OCI-LY3 (cell line): ENCODE data around the gene CCDC144A.
"Not testable (repeated sequence)": the region's sequence is repeated elsewhere in the genome, so short reads cannot be mapped to it uniquely, and the experiment has no call there.

Experiments used
- H2AFZ ChIP-seq: fragments of 200-600, 300-600 bp; shearing (Covaris generic); 2 replicates; pipeline ENCODE4 v1.6.0; 2014; ENCODE audit warnings: antibody characterized with exemption, low read depth, low read length
- H3K27ac ChIP-seq: fragments of 200-600, 300-600 bp; sonication (generic); 2 replicates; pipeline ENCODE4 v1.5.1; 2014; ENCODE audit warnings: mild to moderate bottlenecking, low read length, moderate library complexity, mixed read lengths
- H3K27me3 ChIP-seq: fragments of 200-600, 300-600 bp; sonication (generic); 2 replicates; pipeline ENCODE4 v1.6.1; 2014; ENCODE audit warnings: low read depth, low read length, mixed read lengths
- H3K36me3 ChIP-seq: fragments of 200-600, 300-600 bp; sonication (generic); replicated peaks from 2 replicates; pipeline ENCODE3; 2014; ENCODE audit warnings: low read depth, low read length, mixed read lengths
- H3K4me1 ChIP-seq: fragments of 300-600, 200-600 bp; sonication (generic); 2 replicates; pipeline ENCODE4 v1.6.1; 2014; ENCODE audit warnings: low read length, mixed read lengths
- H3K4me2 ChIP-seq: fragments of 200-600, 300-600 bp; sonication (generic); 2 replicates; pipeline ENCODE4 v1.6.1; 2014; ENCODE audit warnings: low read length, mixed read lengths
- H3K4me3 ChIP-seq: fragments of 300-600, 200-600 bp; sonication (generic); 2 replicates; pipeline ENCODE4 v1.5.1; 2014; ENCODE audit warnings: antibody characterized with exemption, mild to moderate bottlenecking, low read length, moderate library complexity
- H3K79me2 ChIP-seq: fragments of 300-600, 200-600 bp; shearing (Covaris generic); 2 replicates; pipeline ENCODE4 v1.6.1; 2014; ENCODE audit warnings: mild to moderate bottlenecking, low read length, mixed read lengths
- H3K9ac ChIP-seq: fragments of 300-600, 200-600 bp; shearing (Covaris generic); 2 replicates; pipeline ENCODE4 v1.6.0; 2014; ENCODE audit warnings: mild to moderate bottlenecking, low read length, moderate library complexity
- H3K9me3 ChIP-seq: fragments of 200-600, 300-600 bp; shearing (Covaris generic); 2 replicates; pipeline ENCODE4 v1.6.1; 2014; ENCODE audit warnings: low read length, mixed read lengths; ENCODE audit not compliant: insufficient read depth
- H4K20me1 ChIP-seq: fragments of 200-600, 300-600 bp; sonication (generic); 2 replicates; pipeline ENCODE4 v1.6.1; 2016; ENCODE audit warnings: low read length, mixed read lengths; ENCODE audit not compliant: insufficient read depth
- EZH2phosphoT487 ChIP-seq: fragments of 200-600 bp; shearing (Covaris generic); IDR thresholded peaks from 2 replicates; pipeline ENCODE4 v1.6.1; 2018; ENCODE audit warnings: antibody characterized with exemption, mixed run types, low read depth
- TF ChIP-seq, protein P1 (sequence below): fragments of 200-600, 300-600 bp; sonication (generic); IDR thresholded peaks from 2 replicates; pipeline ENCODE4 v1.5.1; 2014; ENCODE audit warnings: antibody characterized with exemption, low read length, low read depth

The CCDC144A gene

DNA sequence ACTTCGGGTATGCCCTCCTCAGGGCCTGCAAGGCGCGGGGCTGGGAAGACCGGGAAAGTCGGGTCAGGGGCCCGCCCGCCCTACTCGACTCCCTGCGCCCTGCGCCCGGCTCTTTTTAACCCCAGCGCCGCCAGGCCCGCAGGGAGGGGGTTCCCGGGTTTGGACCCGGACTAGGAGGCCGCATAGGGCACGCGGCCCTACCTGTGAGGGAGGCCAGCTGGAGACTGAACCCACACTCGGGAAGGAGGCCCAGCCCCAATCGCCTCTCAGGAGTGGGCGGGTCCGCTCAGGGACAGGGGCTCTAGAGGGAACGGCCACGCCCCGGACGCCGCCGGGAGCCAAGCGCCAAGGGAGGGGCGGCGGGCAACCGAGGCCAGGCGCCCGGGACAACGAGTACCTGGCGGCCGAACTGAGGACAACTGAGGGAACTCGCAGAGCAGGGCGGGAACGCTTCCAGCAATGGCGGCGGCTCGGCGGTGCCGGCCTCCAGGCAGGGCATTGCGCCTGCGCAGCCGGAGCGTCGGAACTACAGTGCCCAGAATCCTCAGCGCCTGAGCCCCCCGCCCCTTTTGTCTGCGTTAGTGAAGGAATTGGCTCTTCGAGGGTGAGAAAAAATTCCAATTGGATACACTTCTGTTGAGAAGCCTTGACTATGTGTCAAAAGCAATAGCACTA, 36.5 kb upstream of the CCDC144A start, which contains the start of gene ZNF624:
Gene ZNF624, minus strand, starts transcription at position 484 of the 675 bp plus-strand sequence.
- Histone ChIP-seq H3K4me3 (peak within 1 kb of the TSS; percentile 99), H3K4me2 (peak within 1 kb of the TSS; percentile 87), H2AFZ (peak within 1 kb of the TSS; percentile 99), H3K27me3 (no peaks in the 10 kb centered on the region), H3K4me1 (peaks cover 5% of the 10 kb centered on the region), H4K20me1 (no peaks in the 10 kb centered on the region), H3K36me3 (peaks cover 3% of the 10 kb centered on the region), H3K9ac (peak within 1 kb of the TSS; percentile 94), H3K9me3 (no peaks in the 10 kb centered on the region), H3K27ac (peak within 1 kb of the TSS; percentile 52), H3K79me2 (peaks cover 9% of the 10 kb centered on the region)
- TF ChIP-seq, protein P1, sequence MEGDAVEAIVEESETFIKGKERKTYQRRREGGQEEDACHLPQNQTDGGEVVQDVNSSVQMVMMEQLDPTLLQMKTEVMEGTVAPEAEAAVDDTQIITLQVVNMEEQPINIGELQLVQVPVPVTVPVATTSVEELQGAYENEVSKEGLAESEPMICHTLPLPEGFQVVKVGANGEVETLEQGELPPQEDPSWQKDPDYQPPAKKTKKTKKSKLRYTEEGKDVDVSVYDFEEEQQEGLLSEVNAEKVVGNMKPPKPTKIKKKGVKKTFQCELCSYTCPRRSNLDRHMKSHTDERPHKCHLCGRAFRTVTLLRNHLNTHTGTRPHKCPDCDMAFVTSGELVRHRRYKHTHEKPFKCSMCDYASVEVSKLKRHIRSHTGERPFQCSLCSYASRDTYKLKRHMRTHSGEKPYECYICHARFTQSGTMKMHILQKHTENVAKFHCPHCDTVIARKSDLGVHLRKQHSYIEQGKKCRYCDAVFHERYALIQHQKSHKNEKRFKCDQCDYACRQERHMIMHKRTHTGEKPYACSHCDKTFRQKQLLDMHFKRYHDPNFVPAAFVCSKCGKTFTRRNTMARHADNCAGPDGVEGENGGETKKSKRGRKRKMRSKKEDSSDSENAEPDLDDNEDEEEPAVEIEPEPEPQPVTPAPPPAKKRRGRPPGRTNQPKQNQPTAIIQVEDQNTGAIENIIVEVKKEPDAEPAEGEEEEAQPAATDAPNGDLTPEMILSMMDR, result no peak
- no peak for TF ChIP-seq EZH2phosphoT487

DNA sequence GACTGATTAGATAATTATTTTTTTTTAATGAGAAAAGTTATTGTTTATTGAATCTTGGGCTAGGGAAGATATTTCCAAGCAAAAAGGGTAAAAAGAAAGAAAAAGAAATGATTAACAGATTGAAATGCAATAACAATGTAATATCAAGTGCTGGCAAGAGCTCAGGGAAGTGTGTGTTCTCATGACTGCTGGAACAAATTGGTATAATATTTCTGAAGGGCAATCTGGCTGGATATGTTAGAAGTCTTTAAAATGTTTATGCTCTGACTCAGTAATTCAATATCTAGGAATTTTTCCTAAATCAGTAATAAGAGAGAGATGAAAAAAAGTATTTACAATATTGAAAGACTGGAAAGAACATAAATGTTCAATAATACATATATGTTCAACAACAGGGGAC, 28.8 kb upstream of the CCDC144A start:
- TF ChIP-seq EZH2phosphoT487, result no peak
- TF ChIP-seq, protein P1, result no peak
- no peak overlapping the region for H2AFZ ChIP-seq

DNA sequence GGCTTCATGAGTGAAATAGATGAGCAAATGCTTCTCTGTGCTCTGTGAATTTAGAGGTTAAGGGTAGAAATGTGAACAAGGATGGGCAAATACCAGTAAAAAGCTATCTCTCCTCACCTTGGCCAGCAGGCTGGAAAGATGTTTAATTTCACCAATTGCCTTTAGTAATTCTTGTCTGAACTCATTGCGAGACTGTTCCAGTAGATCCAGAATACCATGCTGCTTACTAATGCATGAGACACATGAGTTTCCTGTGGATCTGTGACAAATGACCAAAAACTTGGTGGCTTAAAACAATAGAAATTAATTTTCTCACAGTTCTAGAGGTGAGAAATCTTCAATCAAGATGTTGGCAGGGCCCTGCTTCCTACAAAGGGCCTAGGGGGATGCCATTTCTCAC, 27.1 kb upstream of the CCDC144A start:
- H2AFZ ChIP-seq, result no peak overlapping the region
- H3K4me1 ChIP-seq, result no peaks in the 10 kb centered on the region
- no peak overlapping the region for H3K9ac ChIP-seq
- no peak overlapping the region for H3K27ac ChIP-seq
- no peaks in the 10 kb centered on the region for H4K20me1 ChIP-seq
- H3K36me3 ChIP-seq, result no peaks in the 10 kb centered on the region
- no peaks in the 10 kb centered on the region for H3K79me2 ChIP-seq
- H3K27me3 ChIP-seq, result no peaks in the 10 kb centered on the region
- no peak overlapping the region for H3K4me3 ChIP-seq
- H3K9me3 ChIP-seq, result no peaks in the 10 kb centered on the region
- no peak overlapping the region for H3K4me2 ChIP-seq
- TF ChIP-seq EZH2phosphoT487, result no peak
- TF ChIP-seq, protein P1, result no peak

More for the DNA sequence above, 28.8 kb upstream of the CCDC144A start:
- no peak overlapping the region for H3K4me3 ChIP-seq
- no peak overlapping the region for H3K4me2 ChIP-seq
- no peaks in the 10 kb centered on the region for H3K79me2 ChIP-seq
- H3K9me3 ChIP-seq, result no peaks in the 10 kb centered on the region
- H3K27me3 ChIP-seq, result no peaks in the 10 kb centered on the region
- no peaks in the 10 kb centered on the region for H3K4me1 ChIP-seq
- no peaks in the 10 kb centered on the region for H4K20me1 ChIP-seq
- no peak overlapping the region for H3K9ac ChIP-seq
- no peak overlapping the region for H3K27ac ChIP-seq
- H3K36me3 ChIP-seq, result no peaks in the 10 kb centered on the region

DNA sequence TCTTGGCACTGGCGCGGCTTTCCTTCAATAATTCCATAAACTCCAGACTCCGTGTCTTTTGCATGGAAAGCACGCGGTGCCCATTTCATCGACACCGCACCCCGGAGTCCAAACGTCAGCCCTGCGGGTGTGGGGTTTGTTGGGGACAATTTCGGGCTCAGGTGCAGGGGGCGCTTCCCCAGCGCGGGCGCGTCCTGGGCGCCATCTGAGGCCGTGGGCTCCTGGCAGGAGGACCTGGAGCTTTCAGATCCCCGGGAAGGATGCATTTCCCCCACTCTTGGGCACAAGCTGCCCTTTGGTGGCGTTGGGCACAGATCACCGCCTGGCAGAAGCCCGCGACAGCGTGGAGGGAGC, 23.5 kb upstream of the CCDC144A start:
- H3K27ac ChIP-seq, H4K20me1 ChIP-seq, H3K4me1 ChIP-seq, H2AFZ ChIP-seq, H3K9me3 ChIP-seq, H3K4me2 ChIP-seq, H3K27me3 ChIP-seq, H3K4me3 ChIP-seq, H3K79me2 ChIP-seq, H3K36me3 ChIP-seq, H3K9ac ChIP-seq: not testable (repeated sequence)

DNA sequence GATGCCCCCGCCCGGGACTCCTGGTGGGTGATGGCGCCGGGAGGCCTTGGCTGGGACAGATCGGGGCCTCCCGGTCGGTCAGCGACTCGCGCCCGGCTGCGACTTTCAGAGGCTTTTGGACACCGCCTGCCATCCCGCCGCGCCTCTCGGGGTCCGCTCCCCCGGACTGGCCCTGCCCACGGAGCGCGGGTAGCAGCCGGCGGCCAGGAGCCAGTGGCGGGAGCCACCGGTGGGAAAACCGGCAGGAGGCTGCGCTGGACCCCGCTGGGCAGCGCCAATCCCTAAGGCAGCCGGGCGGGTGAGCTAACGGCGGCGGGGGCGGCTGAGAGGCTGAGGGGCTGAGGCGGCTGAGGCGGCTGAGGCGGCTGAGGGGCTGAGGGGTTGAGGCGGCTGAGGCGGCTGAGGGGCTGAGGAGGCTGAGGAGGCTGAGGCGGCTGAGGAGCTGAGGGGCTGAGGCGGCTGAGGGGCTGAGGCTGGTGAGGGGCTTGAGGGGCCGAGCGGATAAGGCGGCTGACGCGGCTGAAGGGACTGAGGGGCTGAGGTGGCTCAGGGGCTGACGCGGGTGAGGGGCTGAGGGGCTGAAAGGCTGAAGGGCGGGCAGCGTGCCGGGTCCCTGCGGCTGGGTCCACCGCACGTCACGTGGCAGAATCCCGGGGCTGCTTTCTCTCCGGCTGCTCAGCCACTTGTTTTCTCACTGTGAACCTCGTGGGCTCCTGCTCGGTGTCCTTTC, 23.0 kb upstream of the CCDC144A start:
- not testable (repeated sequence) for H3K27ac ChIP-seq, H3K9me3 ChIP-seq, H3K9ac ChIP-seq, H4K20me1 ChIP-seq, H3K27me3 ChIP-seq, H3K4me2 ChIP-seq, H3K36me3 ChIP-seq, H3K4me3 ChIP-seq, H3K4me1 ChIP-seq, H2AFZ ChIP-seq, H3K79me2 ChIP-seq
